Keratinocyte (primary cell): ENCODE results near the gene SNAP29. TPM values are rescaled to one million over a fixed set of nuclear protein-coding genes. Genes with fewer than 3 reads are reported as not detected.

Source experiments
- DNase-seq: peaks from one replicate; pipeline ENCODE4 v3.0.0-alpha.2; 2011; ENCODE audit warnings: low read depth, missing footprints, low spot score
- FAIRE-seq: peaks from 2 replicates; lab custom pipeline; 2011; peaks lifted over from hg19 to GRCh38; lab: Jason Lieb, UNC
- H2AFZ ChIP-seq: 2 replicates; pipeline ENCODE4 v1.6.0; 2012; ENCODE audit warnings: low read length, control low read depth, inconsistent platforms; ENCODE audit not compliant: control insufficient read depth
- H3K27ac ChIP-seq: 2 replicates; pipeline ENCODE4 v1.5.1; 2011; ENCODE audit warnings: low read length; ENCODE audit not compliant: control insufficient read depth, insufficient read depth
- H3K27me3 ChIP-seq: 3 replicates; pipeline ENCODE4 v1.6.0; 2011; ENCODE audit warnings: low read length; ENCODE audit not compliant: control insufficient read depth, insufficient read depth; ENCODE audit errors: extremely low read depth
- H3K36me3 ChIP-seq, 2 experiments: 2 replicates in 1 of 2; 3 replicates in 1 of 2; pipeline ENCODE4 v1.5.1; 2011; ENCODE audit warnings: low read length in 2 of 2, mild to moderate bottlenecking in 1 of 2; ENCODE audit not compliant: control insufficient read depth in 2 of 2, insufficient read depth in 2 of 2; ENCODE audit errors: extremely low read depth in 1 of 2
- H3K4me1 ChIP-seq: 3 replicates; pipeline ENCODE4 v1.5.1; 2011; ENCODE audit warnings: low read length; ENCODE audit not compliant: control insufficient read depth, insufficient read depth; ENCODE audit errors: extremely low read depth
- H3K4me2 ChIP-seq: 3 replicates; pipeline ENCODE4 v1.6.0; 2011; ENCODE audit warnings: low read depth, low read length; ENCODE audit not compliant: control insufficient read depth, insufficient read depth; ENCODE audit errors: extremely low read depth
- H3K4me3 ChIP-seq, 3 experiments: fragments of 200-600 bp in 1 of 3; sonication (generic) in 1 of 3; 2 replicates in 2 of 3; 3 replicates in 1 of 3; pipeline ENCODE4 v1.5.1; 2011 to 2016; ENCODE audit warnings: low read length in 3 of 3, mild to moderate bottlenecking in 3 of 3, control low read depth in 2 of 3, inconsistent platforms in 1 of 3, low read depth in 1 of 3, mixed read lengths in 1 of 3, mixed run types in 1 of 3, moderate library complexity in 1 of 3; ENCODE audit not compliant: control insufficient read depth in 2 of 3, insufficient read depth in 2 of 3; ENCODE audit errors: extremely low read depth in 1 of 3
- H3K79me2 ChIP-seq: 2 replicates; pipeline ENCODE4 v1.6.0; 2012; ENCODE audit warnings: low read length; ENCODE audit not compliant: control insufficient read depth, insufficient read depth
- H3K9ac ChIP-seq: 3 replicates; pipeline ENCODE4 v1.6.0; 2011; ENCODE audit warnings: low read length; ENCODE audit not compliant: control insufficient read depth, insufficient read depth; ENCODE audit errors: extremely low read depth
- H3K9me1 ChIP-seq: 3 replicates; pipeline ENCODE4 v1.6.0; 2011; ENCODE audit warnings: low read length; ENCODE audit not compliant: control insufficient read depth, insufficient read depth; ENCODE audit errors: extremely low read depth
- H3K9me3 ChIP-seq: 2 replicates; pipeline ENCODE4 v1.5.1; 2012; ENCODE audit warnings: low read depth, low read length; ENCODE audit not compliant: control insufficient read depth
- H4K20me1 ChIP-seq: 3 replicates; pipeline ENCODE4 v1.6.0; 2011; ENCODE audit warnings: low read length; ENCODE audit not compliant: control insufficient read depth, insufficient read depth; ENCODE audit errors: extremely low read depth
- CTCF ChIP-seq, 3 experiments: IDR thresholded peaks in 1 of 3; conservative IDR thresholded peaks in 1 of 3; optimal IDR thresholded peaks in 1 of 3; 2 replicates in 2 of 3; 3 replicates in 1 of 3; pipeline versions ENCODE3 to v1.5.1; 2011; ENCODE audit warnings: low read length in 3 of 3, mild to moderate bottlenecking in 3 of 3, moderate library complexity in 2 of 3, control low read depth in 1 of 3, inconsistent platforms in 1 of 3; ENCODE audit not compliant: insufficient read depth in 2 of 3; ENCODE audit errors: extremely low read depth in 1 of 3
- EZH2 ChIP-seq: IDR thresholded peaks from one replicate; pipeline ENCODE4 v1.6.1; 2012; ENCODE audit warnings: inconsistent platforms, mild to moderate bottlenecking, low read length, moderate library complexity
- dilution Hi-C: fragments of 300-500 bp; cut with MboI; formaldehyde crosslinking; loops from one replicate; pipeline ENCODE4 v1.7.0; 2020; ENCODE audit warnings: low sequenced_read_pairs; ENCODE audit not compliant: extremely low pct_ligation_motif_present
- polyA plus RNA-seq, 5 experiments: library from polyadenylated mRNA; depleted of rRNA in 3 of 5; stranded (reverse) in 3 of 5; stranded (forward) in 1 of 5; unstranded in 1 of 5; fragments of >200 nt; gene quantifications; 1 replicate in 1 of 5; 2 replicates in 3 of 5; 3 replicates in 1 of 5; pipeline versions ENCODE4 v1.2.1 to v1.2.3, GENCODE V29; 2011 to 2012; ENCODE audit warnings: missing spikeins in 2 of 5, low read depth in 1 of 5, low replicate concordance in 1 of 5

Gene SNAP29
- polyA plus RNA-seq, 1 donor (not counting 4 experiments of a cell fraction or from before 2014, with no cell fraction given) = 36.5 TPM

- H3K9me3 ChIP-seq = no peaks in the 10 kb centered on the region
- H2AFZ ChIP-seq = no peak overlapping the region
- TF ChIP-seq EZH2 (no peak), CTCF (optimal IDR thresholded peaks at IDR 0.05 in 1 of 3, IDR thresholded peaks at IDR 0.05 in 1 of 3, conservative IDR thresholded peaks at IDR 0.05 in 1 of 3; ENCODE audit: extremely low read depth in 1 of 3, insufficient read depth in 2 of 3, low read length in 3 of 3) (no peak)
- H3K9me1 ChIP-seq = no peaks in the 10 kb centered on the region
- H3K9ac ChIP-seq = no peak overlapping the region
- H3K27me3 ChIP-seq = no peaks in the 10 kb centered on the region
- peaks cover 3 to 7% of the 10 kb centered on the region in 2 experiments for H3K36me3 ChIP-seq
- no peak overlapping the region for H3K27ac ChIP-seq
- dilution Hi-C loops = no loop called here
- FAIRE-seq = no peak
- H3K4me2 ChIP-seq = no peak overlapping the region
- H3K4me3 ChIP-seq = no peak overlapping the region
- peaks cover 9% of the 10 kb centered on the region for H3K4me1 ChIP-seq
- peaks cover 3% of the 10 kb centered on the region for H4K20me1 ChIP-seq
- DNase-seq = no peak
- no peaks in the 10 kb centered on the region for H3K79me2 ChIP-seq
Observed at GRCh38 chr22:20865331-20865730, 6.5 kb downstream of the SNAP29 start.

DNA sequence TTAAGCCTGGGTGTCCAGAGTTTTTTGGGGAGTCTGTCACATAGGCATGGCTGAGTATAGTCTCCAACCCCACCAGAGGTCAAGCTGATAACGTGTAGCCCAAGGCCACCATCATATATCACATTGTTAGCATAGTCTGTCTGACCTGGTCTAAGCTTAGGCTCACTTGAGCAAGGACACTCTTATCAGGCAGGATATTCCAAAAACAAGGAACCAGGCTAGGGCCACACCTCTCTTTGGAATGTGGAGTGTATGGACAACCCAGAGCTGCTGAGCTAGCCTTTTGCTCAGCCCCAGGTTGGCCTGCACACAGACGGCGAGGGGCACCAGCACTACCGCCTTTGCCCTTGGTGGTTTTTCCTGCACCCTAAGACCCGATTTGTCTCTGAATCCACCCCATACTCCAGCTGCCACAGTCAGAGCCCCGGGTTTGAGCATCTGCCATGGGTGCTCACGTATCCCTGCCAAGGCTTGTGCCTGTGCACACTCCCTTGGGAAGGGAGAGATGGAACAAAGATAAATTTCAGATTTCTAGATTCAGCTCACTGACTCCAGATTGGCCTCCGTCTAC lies 7.2 kb downstream of the SNAP29 start:
- Histone ChIP-seq H3K9ac (no peak overlapping the region), H2AFZ (no peak overlapping the region), H3K9me3 (no peaks in the 10 kb centered on the region), H3K4me2 (no peak overlapping the region), H3K4me3 (no peak overlapping the region), H3K36me3 (peaks cover 6 to 10% of the 10 kb centered on the region in 2 experiments), H3K27me3 (no peaks in the 10 kb centered on the region), H3K4me1 (peaks cover 9% of the 10 kb centered on the region), H3K79me2 (no peaks in the 10 kb centered on the region), H3K27ac (no peak overlapping the region), H3K9me1 (no peaks in the 10 kb centered on the region), H4K20me1 (peaks cover 3% of the 10 kb centered on the region)
- no peak for FAIRE-seq
- no peak for DNase-seq
- dilution Hi-C loops = no loop called here
- no peak for TF ChIP-seq CTCF (optimal IDR thresholded peaks at IDR 0.05 in 1 of 3, IDR thresholded peaks at IDR 0.05 in 1 of 3, conservative IDR thresholded peaks at IDR 0.05 in 1 of 3; ENCODE audit: extremely low read depth in 1 of 3, insufficient read depth in 2 of 3, low read length in 3 of 3)
- no peak for TF ChIP-seq EZH2
